Measurements from ENCODE around the gene PARP16. TPM values are rescaled to one million over a fixed set of nuclear protein-coding genes. Genes with fewer than 3 reads are reported as not detected.
A peak's percentile ranks its signal among the peaks of the same experiment; 100 is the strongest.

Gene PARP16
- 1.5 and 2.1 TPM in 2 replicates for total RNA-seq

- FAIRE-seq (no peak), DNase-seq (ENCODE audit: low read depth) (peak; percentile 70)
- TF ChIP-seq CTCF (IDR thresholded peaks at IDR 0.05; ENCODE audit: insufficient read depth, low read length, severe bottlenecking) = peak; percentile 48
- peak within 1 kb of the TSS; percentile 71 for H3K4me3 ChIP-seq (ENCODE audit: low read depth, low read length)
- no peaks in the 10 kb centered on the region for H3K27me3 ChIP-seq (ENCODE audit: control insufficient read depth, insufficient read depth, low read length)
- no peaks in the 10 kb centered on the region for H3K36me3 ChIP-seq (ENCODE audit: control insufficient read depth, insufficient read depth, low read length)
Observed at GRCh38 chr15:65286704-65287519, at the start of gene PARP16. Gene PARP16, minus strand, starts transcription at chr15:65286883. Its CDS starts 457 bp downstream, at chr15:65286426.

- no peak for TF ChIP-seq CTCF (IDR thresholded peaks at IDR 0.05; ENCODE audit: insufficient read depth, low read length, severe bottlenecking)
- FAIRE-seq (peak; percentile 60), DNase-seq (ENCODE audit: low read depth) (no peak)
- Histone ChIP-seq H3K4me3 (ENCODE audit: low read depth, low read length) (no peak overlapping the region), H3K36me3 (ENCODE audit: control insufficient read depth, insufficient read depth, low read length) (no peaks in the 10 kb centered on the region), H3K27me3 (ENCODE audit: control insufficient read depth, insufficient read depth, low read length) (peaks cover 5% of the 10 kb centered on the region)
Observed at GRCh38 chr15:65335278-65336055, 48.8 kb upstream of the PARP16 start.

GRCh38 chr15:65334586-65335231, 48.0 kb upstream of the PARP16 start:
- Histone ChIP-seq H3K27me3 (ENCODE audit: control insufficient read depth, insufficient read depth, low read length) (peaks cover 5% of the 10 kb centered on the region), H3K4me3 (ENCODE audit: low read depth, low read length) (no peak overlapping the region), H3K36me3 (ENCODE audit: control insufficient read depth, insufficient read depth, low read length) (no peaks in the 10 kb centered on the region)
- TF ChIP-seq CTCF (IDR thresholded peaks at IDR 0.05; ENCODE audit: insufficient read depth, low read length, severe bottlenecking) = no peak
- FAIRE-seq = no peak
- no peak for DNase-seq (ENCODE audit: low read depth)

DNA sequence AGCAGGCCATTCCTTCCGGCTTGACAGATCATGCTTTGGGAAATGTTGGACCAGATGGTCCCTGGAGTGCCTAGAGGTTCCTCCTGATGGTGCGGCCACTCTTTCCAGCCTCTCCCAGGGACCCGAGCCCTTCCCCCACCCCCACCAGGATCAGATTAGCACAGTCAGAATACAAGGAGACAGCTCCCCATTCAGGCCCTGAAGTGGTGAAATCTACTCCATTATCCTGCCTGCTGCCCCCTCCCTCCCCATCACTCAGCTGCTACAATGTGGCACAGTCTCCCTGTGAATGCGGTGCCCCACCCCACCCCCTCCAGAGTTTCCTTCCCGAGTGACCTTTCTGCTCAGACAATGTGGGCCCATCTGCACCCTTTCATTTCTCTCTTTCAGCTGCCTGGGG, 47.2 kb upstream of the PARP16 start:
- TF ChIP-seq CTCF (IDR thresholded peaks at IDR 0.05; ENCODE audit: insufficient read depth, low read length, severe bottlenecking) = no peak
- H3K27me3 ChIP-seq (ENCODE audit: control insufficient read depth, insufficient read depth, low read length) = peaks cover 5% of the 10 kb centered on the region
- FAIRE-seq = no peak

DNA sequence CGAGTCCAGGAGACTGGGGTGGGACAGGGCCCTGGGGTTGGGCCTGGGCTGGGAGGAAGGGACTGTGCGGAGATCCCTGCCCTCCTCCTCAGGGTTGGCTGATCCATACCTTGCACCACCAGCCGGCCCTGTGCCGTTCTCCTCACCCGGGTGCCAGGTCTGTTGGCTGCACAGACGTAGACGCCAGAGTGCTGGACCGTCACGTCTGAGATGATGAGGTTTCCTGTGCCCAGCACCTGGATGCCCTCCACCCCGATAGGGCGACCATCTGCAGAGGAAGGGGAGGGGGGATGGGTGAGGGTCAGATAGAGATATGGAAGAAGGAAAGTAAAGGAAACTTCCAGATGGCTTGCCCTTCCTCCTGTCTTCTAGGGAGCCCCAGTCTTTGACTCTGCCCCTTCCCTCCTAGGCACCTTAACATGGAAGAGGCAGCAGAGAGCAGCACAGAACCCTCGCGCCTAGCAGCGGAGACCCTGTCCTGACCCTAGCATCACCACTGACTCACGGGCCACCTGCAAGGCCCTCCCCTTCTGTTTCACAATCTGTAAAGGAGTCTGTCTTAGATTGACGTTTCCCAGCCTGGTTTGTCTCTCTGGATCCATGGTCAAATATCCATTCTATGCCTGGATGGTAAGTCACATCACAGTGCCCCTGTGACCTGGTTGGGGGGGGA, 46.6 kb upstream of the PARP16 start:
- Histone ChIP-seq H3K4me3 (ENCODE audit: low read depth, low read length) (no peak overlapping the region), H3K36me3 (ENCODE audit: control insufficient read depth, insufficient read depth, low read length) (no peaks in the 10 kb centered on the region), H3K27me3 (ENCODE audit: control insufficient read depth, insufficient read depth, low read length) (peaks cover 5% of the 10 kb centered on the region)
- no peak for DNase-seq (ENCODE audit: low read depth)
- FAIRE-seq = no peak
- no peak for TF ChIP-seq CTCF (IDR thresholded peaks at IDR 0.05; ENCODE audit: insufficient read depth, low read length, severe bottlenecking)

More for the DNA sequence above, 47.2 kb upstream of the PARP16 start:
- Histone ChIP-seq H3K36me3 (ENCODE audit: control insufficient read depth, insufficient read depth, low read length) (no peaks in the 10 kb centered on the region), H3K4me3 (ENCODE audit: low read depth, low read length) (no peak overlapping the region)
- no peak for DNase-seq (ENCODE audit: low read depth)
